GM21576 (cell line): ENCODE results near the gene SH3BP5.
A peak's percentile ranks its signal among the peaks of the same experiment; 100 is the strongest.

Source experiments
- ATAC-seq: cut with Tn5 transposase; IDR thresholded peaks from one replicate; pipeline ENCODE4 v1.9.1; 2021; ENCODE audit warnings: mild to moderate bottlenecking, moderate library complexity; ENCODE audit not compliant: unreplicated experiment

SH3BP5 gene

GRCh38 chr3:15300323-15301078 is 31.9 kb downstream of the SH3BP5 start:
- ATAC-seq = no peak

- ATAC-seq = no peak
Observed at GRCh38 chr3:15299036-15299435, 33.4 kb downstream of the SH3BP5 start.

- no peak for ATAC-seq
Observed at GRCh38 chr3:15298504-15298903, 33.9 kb downstream of the SH3BP5 start.

- ATAC-seq = no peak
Observed at GRCh38 chr3:15297608-15298350, 34.6 kb downstream of the SH3BP5 start.

GRCh38 chr3:15295506-15295905 is 36.9 kb downstream of the SH3BP5 start:
- no peak for ATAC-seq

GRCh38 chr3:15294929-15295328 is 37.5 kb downstream of the SH3BP5 start:
- no peak for ATAC-seq

GRCh38 chr3:15292765-15293522 is 39.4 kb downstream of the SH3BP5 start:
- ATAC-seq = no peak

- ATAC-seq = peak; percentile 87
Observed at GRCh38 chr3:15291589-15292541, 40.5 kb downstream of the SH3BP5 start.

GRCh38 chr3:15290736-15291135 is 41.6 kb downstream of the SH3BP5 start:
- ATAC-seq = no peak

- no peak for ATAC-seq
Observed at GRCh38 chr3:15289661-15290060, 42.7 kb downstream of the SH3BP5 start.

GRCh38 chr3:15288331-15289035 is 43.9 kb downstream of the SH3BP5 start:
- ATAC-seq = no peak

GRCh38 chr3:15287565-15288330 is 44.6 kb downstream of the SH3BP5 start:
- ATAC-seq = no peak

GRCh38 chr3:15286022-15286421 is 46.4 kb downstream of the SH3BP5 start:
- no peak for ATAC-seq

GRCh38 chr3:15284121-15284889 is 48.1 kb downstream of the SH3BP5 start:
- ATAC-seq = no peak

GRCh38 chr3:15283702-15284101 is 48.7 kb downstream of the SH3BP5 start:
- no peak for ATAC-seq

- no peak for ATAC-seq
Observed at GRCh38 chr3:15281817-15282216, 50.6 kb downstream of the SH3BP5 start.

- no peak for ATAC-seq
Observed at GRCh38 chr3:15280853-15281532, 51.4 kb downstream of the SH3BP5 start.
